Thyroid gland (tissue), 4 donors: ENCODE results near the gene LSAMP.
A peak's percentile ranks its signal among the peaks of the same experiment; 100 is the strongest.

Experiments
- POLR2A ChIP-seq, 2 donors: fragments of 450-650 bp; IDR thresholded peaks; one replicate each; pipeline ENCODE4 v1.6.1; 2017; ENCODE audit warnings: antibody characterized with exemption in 2 of 2, mild to moderate bottlenecking in 2 of 2, moderate library complexity in 1 of 2
- TF ChIP-seq, protein P1 (sequence below), 6 experiments: fragments of 200-600 bp in 3 of 6; fragments of 450-650 bp in 3 of 6; sonication (generic) in 3 of 6; IDR thresholded peaks; one replicate each; pipeline ENCODE4 v1.5.1; 2016 to 2019; ENCODE audit warnings: antibody characterized with exemption in 6 of 6, mild to moderate bottlenecking in 2 of 6, inconsistent platforms in 1 of 6, moderate library complexity in 1 of 6

GRCh38 chr3:115913069-115913686 is 532.1 kb downstream of the LSAMP start:
- TF ChIP-seq, protein P1, sequence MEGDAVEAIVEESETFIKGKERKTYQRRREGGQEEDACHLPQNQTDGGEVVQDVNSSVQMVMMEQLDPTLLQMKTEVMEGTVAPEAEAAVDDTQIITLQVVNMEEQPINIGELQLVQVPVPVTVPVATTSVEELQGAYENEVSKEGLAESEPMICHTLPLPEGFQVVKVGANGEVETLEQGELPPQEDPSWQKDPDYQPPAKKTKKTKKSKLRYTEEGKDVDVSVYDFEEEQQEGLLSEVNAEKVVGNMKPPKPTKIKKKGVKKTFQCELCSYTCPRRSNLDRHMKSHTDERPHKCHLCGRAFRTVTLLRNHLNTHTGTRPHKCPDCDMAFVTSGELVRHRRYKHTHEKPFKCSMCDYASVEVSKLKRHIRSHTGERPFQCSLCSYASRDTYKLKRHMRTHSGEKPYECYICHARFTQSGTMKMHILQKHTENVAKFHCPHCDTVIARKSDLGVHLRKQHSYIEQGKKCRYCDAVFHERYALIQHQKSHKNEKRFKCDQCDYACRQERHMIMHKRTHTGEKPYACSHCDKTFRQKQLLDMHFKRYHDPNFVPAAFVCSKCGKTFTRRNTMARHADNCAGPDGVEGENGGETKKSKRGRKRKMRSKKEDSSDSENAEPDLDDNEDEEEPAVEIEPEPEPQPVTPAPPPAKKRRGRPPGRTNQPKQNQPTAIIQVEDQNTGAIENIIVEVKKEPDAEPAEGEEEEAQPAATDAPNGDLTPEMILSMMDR (IDR thresholded peaks at IDR 0.05): peak in 1 of 6 experiments; percentile 9
- TF ChIP-seq POLR2A (IDR thresholded peaks at IDR 0.05): no peak
